ENCODE measurements around the gene KCNQ1. TPM values are rescaled to one million over a fixed set of nuclear protein-coding genes. Genes with fewer than 3 reads are reported as not detected.

The KCNQ1 gene
- total RNA-seq, 1 experiment from 2014 or later: 10.7 TPM

GRCh38 chr11:2590965-2591754, 146.4 kb downstream of the KCNQ1 start:
- no peak overlapping the region for H3K27ac ChIP-seq (ENCODE audit: low read depth, low read length)
- H4K20me1 ChIP-seq (ENCODE audit: insufficient read depth): no peaks in the 10 kb centered on the region
- no peaks in the 10 kb centered on the region for H3K4me1 ChIP-seq (ENCODE audit: control insufficient read depth in 1 of 2, insufficient read depth in 2 of 2, low read length in 2 of 2)
- ATAC-seq (no peak), DNase-seq (ENCODE audit: low read depth, low spot score) (no peak)
- no TSS peak for BruUV-seq (replicated peaks)
- no peak overlapping the region for H3K4me3 ChIP-seq (replicated peaks in 1 of 2; ENCODE audit: low read depth in 1 of 2, low read length in 2 of 2)
- no peaks in the 10 kb centered on the region for H3K36me3 ChIP-seq (ENCODE audit: control insufficient read depth in 1 of 2, insufficient read depth in 2 of 2, low read length in 2 of 2)
- ChIA-PET POLR2A (no interaction called here), RAD21 (ENCODE audit: low non-redundant PET in 1 of 2, low total read pairs in 2 of 2, uncharacterized antibody in 2 of 2, unreplicated experiment in 2 of 2) (no interaction called here), CTCF (no interaction called here)
- no peaks in the 10 kb centered on the region for H3K27me3 ChIP-seq (ENCODE audit: insufficient read depth, low read length)
- no peaks in the 10 kb centered on the region for H3K9me2 ChIP-seq (ENCODE audit: insufficient read depth)
- H3K4me2 ChIP-seq (ENCODE audit: low read length): no peak overlapping the region
- H2AFZ ChIP-seq (ENCODE audit: low read depth, low read length, poor library complexity, severe bottlenecking): no peak overlapping the region
- peaks cover 0 to 3% of the 10 kb centered on the region in 2 experiments; a peak in 1 of 4 replicates for H3K9me3 ChIP-seq (ENCODE audit: control insufficient read depth in 1 of 2, insufficient read depth in 1 of 2, low read depth in 1 of 2, low read length in 2 of 2)
- TF ChIP-seq ZFX (IDR thresholded peaks at IDR 0.05) (no peak), ZNF274 (IDR thresholded peaks at IDR 0.05; ENCODE audit: low read depth, low read length) (no peak), POLR2AphosphoS5 (IDR thresholded peaks at IDR 0.05; ENCODE audit: low read depth, low read length) (no peak), POLR2A (IDR thresholded peaks at IDR 0.05; ENCODE audit: borderline replicate concordance, extremely low read depth, insufficient read depth, insufficient read length) (no peak), SRF (IDR thresholded peaks at IDR 0.05; ENCODE audit: low read depth) (no peak), ELF1 (IDR thresholded peaks at IDR 0.05; ENCODE audit: borderline replicate concordance, low read depth) (no peak), EZH2 (IDR thresholded peaks at IDR 0.05) (no peak), CBX3 (IDR thresholded peaks at IDR 0.05; ENCODE audit: low read depth) (no peak), REST (IDR thresholded peaks at IDR 0.05; ENCODE audit: low read depth) (no peak), TCF7L2 (IDR thresholded peaks at IDR 0.05; ENCODE audit: borderline replicate concordance, extremely low read depth, insufficient read depth, insufficient read length) (no peak), YY1 (IDR thresholded peaks at IDR 0.05; ENCODE audit: extremely low read depth, insufficient replicate concordance, low read depth, low read length) (no peak), ZBTB33 (IDR thresholded peaks at IDR 0.05; ENCODE audit: extremely low read depth, insufficient replicate concordance, low read length) (no peak), FOSL1 (IDR thresholded peaks at IDR 0.05; ENCODE audit: low read depth) (no peak), EZH2phosphoT487 (IDR thresholded peaks at IDR 0.05; ENCODE audit: borderline replicate concordance) (no peak), JUND (IDR thresholded peaks at IDR 0.05) (no peak), SIN3A (IDR thresholded peaks at IDR 0.05; ENCODE audit: low read depth) (no peak), CEBPB (IDR thresholded peaks at IDR 0.05; ENCODE audit: low read depth) (no peak), CTCF (IDR thresholded peaks at IDR 0.05 in 2 of 3, conservative IDR thresholded peaks at IDR 0.05 in 1 of 3; ENCODE audit: borderline replicate concordance in 1 of 3, insufficient read depth in 1 of 3, low read depth in 2 of 3, low read length in 2 of 3) (no peak)
- no peaks in the 10 kb centered on the region for H3K79me2 ChIP-seq (ENCODE audit: insufficient read depth, low read length)
- intact Hi-C loops (cut with micrococcal nuclease): loop anchor here (5.0 kb wide), 1 partner anchor 51 kb away; no protein-coding TSS in a partner anchor
- no peak overlapping the region for H3K9ac ChIP-seq (ENCODE audit: low read length)
